Panc1 (cell line): Measurements from ENCODE around the gene GFI1B. TPM values are rescaled to one million over a fixed set of nuclear protein-coding genes. Genes with fewer than 3 reads are reported as not detected.

Experiments
- ATAC-seq: fragments of 200-7000 bp; cut with Tn5 transposase; 2 replicates; pipeline ENCODE4 v1.9.1; 2020; ENCODE audit warnings: mild to moderate bottlenecking, moderate library complexity
- BruUV-seq: library from RNA; stranded (reverse); fragments of 400-500 nt; replicated peaks from 2 replicates; lab custom pipeline; 2021; lab: Mats Ljungman, UMichigan
- CTCF ChIA-PET: fragments of 300-600 bp; sonication (Branson Sonifier 250); formaldehyde crosslinking; loops from one replicate; lab custom pipeline; 2022; ENCODE audit warnings: antibody characterized with exemption; lab: Charles Lee
- POLR2A ChIA-PET: fragments of 300-600 bp; sonication (Branson Sonifier 250); formaldehyde crosslinking; loops from one replicate; lab custom pipeline; 2022; ENCODE audit warnings: antibody characterized with exemption; lab: Charles Lee
- DNase-seq: peaks from one replicate; pipeline ENCODE4 v3.0.0-alpha.2; 2010; ENCODE audit warnings: low read depth, low spot score
- H3K27ac ChIP-seq: 2 replicates; pipeline ENCODE4 v1.5.1; 2011; ENCODE audit warnings: mild to moderate bottlenecking, low read length, inconsistent platforms
- H3K27me3 ChIP-seq: fragments of 200-500 bp; sonication (Bioruptor generic); 2 replicates; pipeline ENCODE4 v1.6.0; 2014; ENCODE audit warnings: low read length, inconsistent platforms; ENCODE audit not compliant: control insufficient read depth, insufficient read depth
- H3K36me3 ChIP-seq: fragments of 200-500 bp; sonication (Bioruptor generic); 2 replicates; pipeline ENCODE4 v1.5.1; 2014; ENCODE audit warnings: inconsistent platforms, mild to moderate bottlenecking, low read length, moderate library complexity; ENCODE audit not compliant: control insufficient read depth, insufficient read depth
- H3K4me1 ChIP-seq: 2 replicates; pipeline ENCODE4 v1.5.1; 2011; ENCODE audit warnings: inconsistent platforms, mild to moderate bottlenecking, low read length, moderate library complexity; ENCODE audit not compliant: control insufficient read depth, insufficient read depth
- H3K4me3 ChIP-seq, 2 experiments: 2 replicates each; pipeline ENCODE4 v1.5.1; 2011 to 2012; ENCODE audit warnings: low read depth in 2 of 2, low read length in 2 of 2, mild to moderate bottlenecking in 2 of 2, inconsistent platforms in 1 of 2, moderate library complexity in 1 of 2
- H3K9me3 ChIP-seq: fragments of 200-500 bp; sonication (Bioruptor generic); 2 replicates; pipeline ENCODE4 v1.5.1; 2014; ENCODE audit warnings: low read depth, mild to moderate bottlenecking, inconsistent platforms, low read length, moderate library complexity; ENCODE audit not compliant: control insufficient read depth, insufficient read depth
- CTCF ChIP-seq: fragments of 450-650 bp; IDR thresholded peaks from 2 replicates; pipeline ENCODE4 v1.5.1; 2017; ENCODE audit warnings: mild to moderate bottlenecking
- POLR2AphosphoS5 ChIP-seq: IDR thresholded peaks from 2 replicates; pipeline ENCODE4 v1.6.1; 2012; ENCODE audit warnings: mild to moderate bottlenecking, low read depth, low read length, moderate library complexity
- SIN3A ChIP-seq: IDR thresholded peaks from 2 replicates; pipeline ENCODE4 v1.6.1; 2012; ENCODE audit warnings: low read depth, mild to moderate bottlenecking, low read length, moderate library complexity, borderline replicate concordance; ENCODE audit not compliant: insufficient read depth
- TCF7L2 ChIP-seq: IDR thresholded peaks from 2 replicates; pipeline ENCODE4 v1.6.1; 2011; ENCODE audit warnings: mild to moderate bottlenecking, low read depth, low read length, inconsistent platforms
- in situ Hi-C: cut with HindIII; loops from 2 replicates; pipeline ENCODE4 v1.10.0; 2016; ENCODE audit warnings: low sequenced_read_pairs, low pct_unique_long_range_greater_than_20kb
- intact Hi-C: fragments of 100-400 bp; cut with micrococcal nuclease; formaldehyde crosslinking; loops from one replicate; pipeline ENCODE4 v1.10.0; 2022; ENCODE audit not compliant: unreplicated experiment
- total RNA-seq: library from RNA; stranded (reverse); gene quantifications from one replicate; pipeline ENCODE4 v1.2.1, GENCODE V29; 2021; ENCODE audit not compliant: unreplicated experiment
- TF ChIP-seq, protein P1 (sequence below), 2 experiments: IDR thresholded peaks; 2 replicates each; pipeline ENCODE4 v1.6.1; 2011 to 2012; ENCODE audit warnings: low read depth in 2 of 2, control low read depth in 1 of 2, low read length in 1 of 2, mild to moderate bottlenecking in 1 of 2, moderate library complexity in 1 of 2; ENCODE audit not compliant: insufficient read depth in 1 of 2

GFI1B gene
- total RNA-seq, 1 experiment from 2014 or later: 0.08 TPM

- Histone ChIP-seq H3K4me3 (no peak overlapping the region), H3K36me3 (no peaks in the 10 kb centered on the region), H3K4me1 (no peaks in the 10 kb centered on the region), H3K27ac (no peak overlapping the region), H3K27me3 (no peaks in the 10 kb centered on the region), H3K9me3 (no peaks in the 10 kb centered on the region)
- CTCF ChIA-PET: no interaction called here
- TF ChIP-seq, protein P1, sequence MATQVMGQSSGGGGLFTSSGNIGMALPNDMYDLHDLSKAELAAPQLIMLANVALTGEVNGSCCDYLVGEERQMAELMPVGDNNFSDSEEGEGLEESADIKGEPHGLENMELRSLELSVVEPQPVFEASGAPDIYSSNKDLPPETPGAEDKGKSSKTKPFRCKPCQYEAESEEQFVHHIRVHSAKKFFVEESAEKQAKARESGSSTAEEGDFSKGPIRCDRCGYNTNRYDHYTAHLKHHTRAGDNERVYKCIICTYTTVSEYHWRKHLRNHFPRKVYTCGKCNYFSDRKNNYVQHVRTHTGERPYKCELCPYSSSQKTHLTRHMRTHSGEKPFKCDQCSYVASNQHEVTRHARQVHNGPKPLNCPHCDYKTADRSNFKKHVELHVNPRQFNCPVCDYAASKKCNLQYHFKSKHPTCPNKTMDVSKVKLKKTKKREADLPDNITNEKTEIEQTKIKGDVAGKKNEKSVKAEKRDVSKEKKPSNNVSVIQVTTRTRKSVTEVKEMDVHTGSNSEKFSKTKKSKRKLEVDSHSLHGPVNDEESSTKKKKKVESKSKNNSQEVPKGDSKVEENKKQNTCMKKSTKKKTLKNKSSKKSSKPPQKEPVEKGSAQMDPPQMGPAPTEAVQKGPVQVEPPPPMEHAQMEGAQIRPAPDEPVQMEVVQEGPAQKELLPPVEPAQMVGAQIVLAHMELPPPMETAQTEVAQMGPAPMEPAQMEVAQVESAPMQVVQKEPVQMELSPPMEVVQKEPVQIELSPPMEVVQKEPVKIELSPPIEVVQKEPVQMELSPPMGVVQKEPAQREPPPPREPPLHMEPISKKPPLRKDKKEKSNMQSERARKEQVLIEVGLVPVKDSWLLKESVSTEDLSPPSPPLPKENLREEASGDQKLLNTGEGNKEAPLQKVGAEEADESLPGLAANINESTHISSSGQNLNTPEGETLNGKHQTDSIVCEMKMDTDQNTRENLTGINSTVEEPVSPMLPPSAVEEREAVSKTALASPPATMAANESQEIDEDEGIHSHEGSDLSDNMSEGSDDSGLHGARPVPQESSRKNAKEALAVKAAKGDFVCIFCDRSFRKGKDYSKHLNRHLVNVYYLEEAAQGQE (IDR thresholded peaks at IDR 0.05; ENCODE audit: insufficient read depth in 1 of 2, low read depth in 2 of 2, low read length in 1 of 2): no peak
- DNase-seq (no peak), ATAC-seq (no peak)
- intact Hi-C loops: no loop called here
- POLR2A ChIA-PET: no interaction called here
- BruUV-seq: no TSS peak
- in situ Hi-C loops: no loop called here
These were observed 30.3 kb downstream of the GFI1B start for GRCh38 chr9:133008824-133009223.

GRCh38 chr9:133009906-133010582 is 31.6 kb downstream of the GFI1B start:
- no TSS peak for BruUV-seq
- in situ Hi-C loops: no loop called here
- Histone ChIP-seq H3K36me3 (no peaks in the 10 kb centered on the region), H3K9me3 (no peaks in the 10 kb centered on the region), H3K4me3 (no peak overlapping the region), H3K4me1 (no peaks in the 10 kb centered on the region), H3K27ac (no peak overlapping the region), H3K27me3 (no peaks in the 10 kb centered on the region; the same call in 1 of the 2 replicates)
- intact Hi-C loops: no loop called here
- POLR2A ChIA-PET: no interaction called here
- CTCF ChIA-PET: interaction anchor here (0.7 kb wide), 1 partner anchor 33 kb away, joined by 3 read pairs; no protein-coding TSS in a partner anchor
- DNase-seq (no peak), ATAC-seq (no peak)
- no peak for TF ChIP-seq SIN3A
- TF ChIP-seq CTCF: no peak
- TF ChIP-seq, protein P1 (IDR thresholded peaks at IDR 0.05; ENCODE audit: insufficient read depth in 1 of 2, low read depth in 2 of 2, low read length in 1 of 2): no peak
- TF ChIP-seq POLR2AphosphoS5: no peak
- TF ChIP-seq TCF7L2: no peak
